Glutamatergic neuron (in vitro differentiated cells): ENCODE results near the gene DNMT3A. TPM values are rescaled to one million over a fixed set of nuclear protein-coding genes. Genes with fewer than 3 reads are reported as not detected.

ENCODE experiments used
- DNase-seq: peaks from one replicate; pipeline ENCODE4 v3.0.0; 2022
- H3K27ac Mint-ChIP-seq: one replicate; pipeline ENCODE4 v1.8.0; 2020; ENCODE audit warnings: mild to moderate bottlenecking, mixed read lengths, inconsistent platforms; ENCODE audit not compliant: unreplicated experiment
- H3K27me3 Mint-ChIP-seq: one replicate; pipeline ENCODE4 v1.8.0; 2020; ENCODE audit warnings: mild to moderate bottlenecking, moderate library complexity, mixed read lengths, inconsistent platforms; ENCODE audit not compliant: unreplicated experiment
- H3K36me3 Mint-ChIP-seq: one replicate; pipeline ENCODE4 v1.8.0; 2020; ENCODE audit warnings: mild to moderate bottlenecking, mixed read lengths, inconsistent platforms; ENCODE audit not compliant: unreplicated experiment
- H3K4me1 Mint-ChIP-seq: one replicate; pipeline ENCODE4 v1.8.0; 2020; ENCODE audit warnings: mild to moderate bottlenecking, low read depth, mixed read lengths, inconsistent platforms; ENCODE audit not compliant: unreplicated experiment
- H3K4me3 Mint-ChIP-seq: one replicate; pipeline ENCODE4 v1.8.0; 2020; ENCODE audit warnings: mild to moderate bottlenecking, mixed read lengths, inconsistent platforms; ENCODE audit not compliant: unreplicated experiment
- H3K9me3 Mint-ChIP-seq: one replicate; pipeline ENCODE4 v1.8.0; 2020; ENCODE audit warnings: mild to moderate bottlenecking, moderate library complexity, mixed read lengths, inconsistent platforms; ENCODE audit not compliant: unreplicated experiment
- CTCF ChIP-seq: fragments of 200-600 bp; sonication (generic); IDR thresholded peaks from one replicate; pipeline ENCODE4 v1.5.0; 2021; ENCODE audit not compliant: partially characterized antibody, unreplicated experiment
- total RNA-seq: library from RNA; stranded (reverse); fragmentation: NEBNext Ultra II Directional; extraction: Animal tissue kit (Norgen Biotek cat#: 25700); gene quantifications from one replicate; pipeline ENCODE4 v1.2.1, GENCODE V29; 2021; ENCODE audit not compliant: unreplicated experiment

DNMT3A gene
- total RNA-seq, 1 donor from 2014 or later: 175 TPM

- H3K9me3 Mint-ChIP-seq: peaks cover 12% of the 10 kb centered on the region
- no peak for TF ChIP-seq CTCF
- H3K4me1 Mint-ChIP-seq: peaks cover 54% of the 10 kb centered on the region
- no peak for DNase-seq
- no peak overlapping the region for H3K27ac Mint-ChIP-seq
- no peak overlapping the region for H3K4me3 Mint-ChIP-seq
- peaks cover 3% of the 10 kb centered on the region for H3K36me3 Mint-ChIP-seq
- peaks cover 8% of the 10 kb centered on the region for H3K27me3 Mint-ChIP-seq
Observed at GRCh38 chr2:25306777-25307368, 34.9 kb downstream of the DNMT3A start.

DNA sequence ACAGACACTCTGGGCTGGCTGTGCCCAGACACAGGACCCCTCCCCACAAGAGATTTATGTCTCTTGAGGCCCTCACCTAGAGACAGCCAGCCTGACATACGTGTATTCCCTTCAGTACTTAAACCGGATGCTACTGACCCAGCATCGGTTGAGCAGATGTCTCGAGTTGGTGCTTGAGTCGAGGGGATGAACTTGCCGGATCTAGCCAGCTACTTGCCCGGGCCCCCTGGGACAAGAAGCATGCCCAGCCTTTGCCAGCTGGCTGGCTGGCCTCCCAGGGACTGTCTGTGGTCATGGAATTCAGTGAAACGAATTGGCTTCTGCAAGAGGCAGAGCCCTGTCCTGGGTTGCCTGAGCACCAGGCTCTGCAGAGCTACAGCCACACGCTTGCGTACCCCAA, 36.0 kb downstream of the DNMT3A start:
- peaks cover 10% of the 10 kb centered on the region for H3K9me3 Mint-ChIP-seq
- H3K4me3 Mint-ChIP-seq: no peak overlapping the region
- H3K27ac Mint-ChIP-seq: peak overlapping the region; percentile 17
- DNase-seq: peak; percentile 42
- H3K4me1 Mint-ChIP-seq: peaks cover 49% of the 10 kb centered on the region
- TF ChIP-seq CTCF: no peak
- peaks cover 5% of the 10 kb centered on the region for H3K36me3 Mint-ChIP-seq
- H3K27me3 Mint-ChIP-seq: peaks cover 10% of the 10 kb centered on the region

- Mint-ChIP-seq H3K4me1 (peaks cover 43% of the 10 kb centered on the region), H3K27me3 (peaks cover 10% of the 10 kb centered on the region), H3K27ac (peak overlapping the region; percentile 45), H3K4me3 (peak overlapping the region; percentile 55), H3K9me3 (peaks cover 10% of the 10 kb centered on the region), H3K36me3 (peaks cover 5% of the 10 kb centered on the region)
- no peak for DNase-seq
- no peak for TF ChIP-seq CTCF
Observed at GRCh38 chr2:25304826-25305596, 36.7 kb downstream of the DNMT3A start.

DNA sequence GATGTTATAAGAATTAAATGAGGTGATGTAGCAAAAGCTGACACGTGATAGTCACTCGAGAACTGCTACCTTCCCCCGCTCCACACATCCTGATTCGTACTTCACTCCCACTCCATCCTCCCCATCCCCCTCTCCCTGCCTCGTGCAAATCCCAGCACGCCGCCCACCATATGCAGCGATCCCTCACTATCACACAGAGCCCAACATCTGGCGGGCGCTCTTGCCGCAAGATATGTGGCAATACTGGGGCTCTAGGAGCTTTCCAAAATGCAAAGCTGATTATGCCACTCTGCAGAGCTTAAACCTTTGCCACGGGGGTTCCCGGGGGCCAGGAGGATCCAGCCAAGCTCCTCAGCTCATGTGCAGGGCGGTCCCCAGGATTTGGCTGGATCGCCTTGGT, 37.4 kb downstream of the DNMT3A start:
- peaks cover 5% of the 10 kb centered on the region for H3K36me3 Mint-ChIP-seq
- no peak overlapping the region for H3K27ac Mint-ChIP-seq
- H3K4me3 Mint-ChIP-seq: peak overlapping the region; percentile 45
- no peak for DNase-seq
- peaks cover 39% of the 10 kb centered on the region for H3K4me1 Mint-ChIP-seq
- no peak for TF ChIP-seq CTCF
- H3K27me3 Mint-ChIP-seq: peaks cover 10% of the 10 kb centered on the region
- H3K9me3 Mint-ChIP-seq: peaks cover 8% of the 10 kb centered on the region

DNA sequence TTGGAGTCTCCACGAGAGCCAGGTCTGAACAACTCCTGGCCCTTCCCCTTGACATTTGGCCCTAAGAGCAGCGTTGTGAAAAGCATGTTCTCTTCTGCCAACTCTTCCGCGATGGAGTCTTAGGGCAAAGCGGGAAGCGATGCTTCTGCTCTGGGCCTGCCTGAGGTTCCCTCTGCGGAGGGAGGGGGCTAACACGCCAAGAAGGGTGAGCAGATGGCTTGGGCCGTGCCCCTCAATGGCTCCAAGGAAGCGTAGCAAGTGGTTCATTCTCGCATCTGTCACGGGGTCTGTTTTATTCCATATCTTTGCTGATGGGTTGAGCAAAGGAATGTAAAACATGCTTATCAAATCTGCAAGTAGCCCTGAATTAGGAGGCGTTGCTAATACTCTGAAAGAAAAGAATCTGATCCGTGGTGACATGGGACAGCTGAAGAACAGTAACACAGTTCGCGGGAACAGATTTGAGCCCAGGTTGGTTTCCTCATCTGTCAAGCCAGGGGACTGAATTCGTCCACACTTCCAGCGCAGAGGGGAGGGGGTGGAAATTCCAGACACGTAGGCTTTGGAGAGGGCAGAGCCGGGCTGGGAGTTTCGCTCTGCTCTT, 38.0 kb downstream of the DNMT3A start:
- Mint-ChIP-seq H3K27ac (peak overlapping the region; percentile 62), H3K36me3 (peaks cover 5% of the 10 kb centered on the region), H3K9me3 (peaks cover 6% of the 10 kb centered on the region), H3K4me1 (peaks cover 34% of the 10 kb centered on the region), H3K4me3 (peak overlapping the region; percentile 55), H3K27me3 (peaks cover 7% of the 10 kb centered on the region)
- TF ChIP-seq CTCF: no peak
- no peak for DNase-seq
